Neural progenitor cell (in vitro differentiated cells): ENCODE data around the gene E2F3.

ENCODE experiments used
- EZH2 ChIP-seq: fragments of 200-600 bp; sonication (generic); IDR thresholded peaks from 2 replicates; pipeline ENCODE4 v1.6.1; 2017; ENCODE audit warnings: antibody characterized with exemption, mild to moderate bottlenecking, moderate library complexity
- EZH2phosphoT487 ChIP-seq: fragments of 200-600 bp; sonication (generic); IDR thresholded peaks from 2 replicates; pipeline ENCODE4 v1.6.1; 2017; ENCODE audit warnings: antibody characterized with exemption
- TF ChIP-seq, protein P1 (sequence below): fragments of 200-600 bp; sonication (generic); IDR thresholded peaks from 2 replicates; pipeline ENCODE4 v1.5.1; 2017; ENCODE audit warnings: antibody characterized with exemption, mild to moderate bottlenecking

- TF ChIP-seq, protein P1, sequence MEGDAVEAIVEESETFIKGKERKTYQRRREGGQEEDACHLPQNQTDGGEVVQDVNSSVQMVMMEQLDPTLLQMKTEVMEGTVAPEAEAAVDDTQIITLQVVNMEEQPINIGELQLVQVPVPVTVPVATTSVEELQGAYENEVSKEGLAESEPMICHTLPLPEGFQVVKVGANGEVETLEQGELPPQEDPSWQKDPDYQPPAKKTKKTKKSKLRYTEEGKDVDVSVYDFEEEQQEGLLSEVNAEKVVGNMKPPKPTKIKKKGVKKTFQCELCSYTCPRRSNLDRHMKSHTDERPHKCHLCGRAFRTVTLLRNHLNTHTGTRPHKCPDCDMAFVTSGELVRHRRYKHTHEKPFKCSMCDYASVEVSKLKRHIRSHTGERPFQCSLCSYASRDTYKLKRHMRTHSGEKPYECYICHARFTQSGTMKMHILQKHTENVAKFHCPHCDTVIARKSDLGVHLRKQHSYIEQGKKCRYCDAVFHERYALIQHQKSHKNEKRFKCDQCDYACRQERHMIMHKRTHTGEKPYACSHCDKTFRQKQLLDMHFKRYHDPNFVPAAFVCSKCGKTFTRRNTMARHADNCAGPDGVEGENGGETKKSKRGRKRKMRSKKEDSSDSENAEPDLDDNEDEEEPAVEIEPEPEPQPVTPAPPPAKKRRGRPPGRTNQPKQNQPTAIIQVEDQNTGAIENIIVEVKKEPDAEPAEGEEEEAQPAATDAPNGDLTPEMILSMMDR: no peak
- TF ChIP-seq EZH2 (no peak), EZH2phosphoT487 (no peak)
Observed at GRCh38 chr6:20459682-20460081, 58.0 kb downstream of the E2F3 start.
